ENCODE results near the gene USHBP1.

GRCh38 chr19:17309965-17310461, 45.5 kb upstream of the USHBP1 start:
- TF ChIP-seq CTCF (IDR thresholded peaks at IDR 0.05) (no peak), EZH2 (IDR thresholded peaks at IDR 0.05; ENCODE audit: borderline replicate concordance, insufficient read depth, low read depth, low read length, poor library complexity, severe bottlenecking) (no peak)

All from B cell (primary cell).